DOHH2 (cell line): ENCODE data around the gene TTC23.

Experiments used
- H3F3A ChIP-seq: fragments of 200-600 bp; sonication (generic), shearing (Covaris generic); 2 replicates; pipeline ENCODE4 v1.6.0; 2016; ENCODE audit warnings: antibody characterized with exemption, mild to moderate bottlenecking; ENCODE audit not compliant: control insufficient read depth, insufficient read depth
- H3K27ac ChIP-seq: fragments of 200-600 bp; sonication (generic); 2 replicates; pipeline ENCODE4 v1.5.1; 2014; ENCODE audit warnings: low read depth, mild to moderate bottlenecking, low read length, moderate library complexity
- H3K27me3 ChIP-seq: fragments of 200-600 bp; sonication (generic); 2 replicates; pipeline ENCODE4 v1.6.1; 2014; ENCODE audit warnings: mild to moderate bottlenecking, low read length, mixed read lengths; ENCODE audit not compliant: control insufficient read depth
- H3K36me3 ChIP-seq: fragments of 200-600 bp; sonication (generic); 2 replicates; pipeline ENCODE4 v1.6.1; 2014; ENCODE audit warnings: mild to moderate bottlenecking, low read length, moderate library complexity, mixed read lengths; ENCODE audit not compliant: control insufficient read depth
- H3K4me1 ChIP-seq: fragments of 200-600 bp; sonication (generic); 2 replicates; pipeline ENCODE4 v1.6.1; 2014; ENCODE audit warnings: mild to moderate bottlenecking, low read length, mixed read lengths; ENCODE audit not compliant: control insufficient read depth
- H3K4me2 ChIP-seq: fragments of 200-600 bp; sonication (generic); 2 replicates; pipeline ENCODE4 v1.6.0; 2014; ENCODE audit warnings: mild to moderate bottlenecking, low read length, moderate library complexity
- H3K4me3 ChIP-seq: fragments of 200-600 bp; sonication (generic); 2 replicates; pipeline ENCODE4 v1.5.1; 2014; ENCODE audit warnings: mild to moderate bottlenecking, low read length, mixed read lengths
- H3K79me2 ChIP-seq: fragments of 200-600 bp; sonication (generic); 2 replicates; pipeline ENCODE4 v1.6.1; 2014; ENCODE audit warnings: mild to moderate bottlenecking, low read length, mixed read lengths; ENCODE audit not compliant: control insufficient read depth
- H3K9me2 ChIP-seq: fragments of 200-600 bp; sonication (generic); replicated peaks from 2 replicates; pipeline ENCODE4 v1.6.1; 2014; ENCODE audit warnings: mild to moderate bottlenecking, low read length, mixed read lengths; ENCODE audit not compliant: control insufficient read depth
- H3K9me3 ChIP-seq: fragments of 200-600 bp; sonication (generic); 2 replicates; pipeline ENCODE4 v1.6.1; 2014; ENCODE audit warnings: antibody characterized with exemption, low read length, mixed read lengths; ENCODE audit not compliant: control insufficient read depth, insufficient read depth
- H4K20me1 ChIP-seq: fragments of 200-600 bp; sonication (generic); 2 replicates; pipeline ENCODE4 v1.6.0; 2014; ENCODE audit warnings: low read depth, mild to moderate bottlenecking, antibody characterized with exemption, low read length, moderate library complexity; ENCODE audit not compliant: control insufficient read depth, insufficient read depth
- EZH2phosphoT487 ChIP-seq: fragments of 200-600 bp; sonication (generic); IDR thresholded peaks from 2 replicates; pipeline ENCODE4 v1.6.1; 2017; ENCODE audit warnings: borderline replicate concordance, mild to moderate bottlenecking, antibody characterized with exemption, low read length, moderate library complexity, mixed read lengths
- TF ChIP-seq, protein P1 (sequence below): fragments of 200-600 bp; sonication (generic); IDR thresholded peaks from one replicate; pipeline ENCODE4 v1.5.1; 2014; ENCODE audit warnings: antibody characterized with exemption, mild to moderate bottlenecking, low read depth, low read length; ENCODE audit not compliant: poor library complexity, severe bottlenecking

TTC23 gene

DNA sequence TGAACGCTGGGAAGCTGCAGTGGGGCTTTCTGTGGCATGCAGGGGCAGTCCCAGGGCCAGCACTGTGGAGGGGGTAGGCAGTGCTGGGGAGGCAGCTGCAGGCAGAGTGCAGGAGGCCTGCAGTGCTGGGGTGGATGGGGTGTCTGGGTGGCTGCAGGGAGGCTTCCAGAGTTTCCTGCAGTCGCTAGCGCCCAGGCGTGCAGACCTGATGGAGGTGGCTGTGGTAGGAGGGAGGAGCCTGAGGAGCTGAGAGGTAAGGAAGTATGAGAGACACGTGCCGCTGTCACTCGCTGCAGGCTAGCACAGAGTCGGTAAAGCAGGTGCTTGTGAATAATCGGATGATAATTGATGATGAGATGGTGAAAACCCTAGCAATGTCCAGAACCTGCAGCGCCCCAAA is 128.2 kb downstream of the TTC23 start:
- H3K4me3 ChIP-seq = no peak overlapping the region
- TF ChIP-seq EZH2phosphoT487 = no peak
- TF ChIP-seq, protein P1, sequence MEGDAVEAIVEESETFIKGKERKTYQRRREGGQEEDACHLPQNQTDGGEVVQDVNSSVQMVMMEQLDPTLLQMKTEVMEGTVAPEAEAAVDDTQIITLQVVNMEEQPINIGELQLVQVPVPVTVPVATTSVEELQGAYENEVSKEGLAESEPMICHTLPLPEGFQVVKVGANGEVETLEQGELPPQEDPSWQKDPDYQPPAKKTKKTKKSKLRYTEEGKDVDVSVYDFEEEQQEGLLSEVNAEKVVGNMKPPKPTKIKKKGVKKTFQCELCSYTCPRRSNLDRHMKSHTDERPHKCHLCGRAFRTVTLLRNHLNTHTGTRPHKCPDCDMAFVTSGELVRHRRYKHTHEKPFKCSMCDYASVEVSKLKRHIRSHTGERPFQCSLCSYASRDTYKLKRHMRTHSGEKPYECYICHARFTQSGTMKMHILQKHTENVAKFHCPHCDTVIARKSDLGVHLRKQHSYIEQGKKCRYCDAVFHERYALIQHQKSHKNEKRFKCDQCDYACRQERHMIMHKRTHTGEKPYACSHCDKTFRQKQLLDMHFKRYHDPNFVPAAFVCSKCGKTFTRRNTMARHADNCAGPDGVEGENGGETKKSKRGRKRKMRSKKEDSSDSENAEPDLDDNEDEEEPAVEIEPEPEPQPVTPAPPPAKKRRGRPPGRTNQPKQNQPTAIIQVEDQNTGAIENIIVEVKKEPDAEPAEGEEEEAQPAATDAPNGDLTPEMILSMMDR = no peak
- no peaks in the 10 kb centered on the region for H3K79me2 ChIP-seq
- no peaks in the 10 kb centered on the region for H3K9me2 ChIP-seq
- H3F3A ChIP-seq = no peaks in the 10 kb centered on the region
- H3K27ac ChIP-seq = no peak overlapping the region
- H3K27me3 ChIP-seq = no peaks in the 10 kb centered on the region
- H3K9me3 ChIP-seq = no peaks in the 10 kb centered on the region
- H3K4me2 ChIP-seq = no peak overlapping the region
- H3K36me3 ChIP-seq = no peaks in the 10 kb centered on the region
- H4K20me1 ChIP-seq = no peaks in the 10 kb centered on the region
- H3K4me1 ChIP-seq = no peaks in the 10 kb centered on the region

DNA sequence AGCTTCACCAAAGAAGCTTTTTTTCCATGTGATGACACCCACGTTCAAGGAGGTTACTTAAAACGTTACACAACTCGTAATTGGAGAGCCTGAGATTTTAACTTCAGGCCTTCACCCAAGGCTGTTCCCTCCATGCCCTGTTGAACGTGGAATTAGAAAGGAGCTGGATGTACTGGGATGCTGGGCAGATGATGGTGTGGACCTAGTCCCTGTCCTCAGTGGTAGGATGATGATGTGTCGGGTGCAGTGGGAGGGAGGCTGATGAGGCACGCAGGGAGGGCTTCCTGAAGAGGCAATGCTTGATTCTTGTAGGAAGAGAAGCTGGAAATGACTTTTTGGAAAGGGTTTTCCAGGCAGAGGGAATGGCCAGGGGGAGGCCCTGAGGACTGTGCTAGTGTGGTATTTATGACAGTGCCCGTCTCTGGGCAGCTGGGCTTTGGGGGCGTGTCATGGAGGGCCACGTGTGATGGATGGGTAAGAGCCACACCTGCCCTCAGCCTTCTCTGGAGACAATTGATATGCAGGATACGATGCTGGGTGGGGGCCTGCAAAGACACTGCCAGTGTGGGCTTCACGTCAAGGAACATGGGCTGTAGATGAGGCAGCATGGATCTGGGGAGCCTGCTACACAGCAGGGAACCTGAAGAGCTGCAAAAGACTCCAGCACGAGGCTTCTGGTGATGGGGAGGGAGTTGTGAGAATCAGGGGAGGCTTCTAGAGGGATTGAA is 129.2 kb downstream of the TTC23 start:
- no peaks in the 10 kb centered on the region for H4K20me1 ChIP-seq
- no peak overlapping the region for H3K4me2 ChIP-seq

DNA sequence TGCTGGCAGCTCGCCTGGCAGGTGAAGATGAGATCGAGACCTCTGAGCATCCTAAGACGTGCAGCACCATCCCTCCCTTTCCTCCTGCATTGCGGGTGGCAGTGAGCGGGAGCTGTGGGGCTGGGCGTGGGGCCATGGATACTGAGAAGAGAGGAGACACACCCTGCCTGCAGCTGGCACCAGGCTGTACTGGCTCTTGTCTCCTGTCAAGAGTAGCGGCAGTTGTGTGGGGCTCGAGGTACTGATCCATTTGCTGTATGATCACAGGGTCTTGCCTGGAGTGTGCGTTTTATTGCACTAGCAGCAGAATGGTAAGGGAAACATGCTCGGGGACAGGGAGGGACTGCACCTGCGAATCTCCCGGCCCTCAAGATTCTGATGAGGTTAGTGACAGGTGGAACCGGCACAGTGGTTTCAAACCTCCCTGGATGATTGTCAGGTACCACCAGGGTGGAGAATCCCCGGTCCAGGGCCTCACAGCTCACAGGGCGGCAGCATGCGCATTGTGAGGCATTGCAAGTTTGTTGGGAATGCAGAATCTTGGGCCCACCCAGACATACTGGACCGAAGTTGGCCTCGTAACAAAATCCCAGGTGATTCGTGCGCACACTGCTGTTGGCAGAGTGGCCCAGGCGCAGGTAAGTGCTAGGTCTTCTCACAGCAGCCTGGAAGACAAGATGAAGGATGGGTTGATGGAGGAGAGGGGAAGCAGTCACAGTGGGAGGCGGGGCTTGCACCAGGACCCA is 130.4 kb downstream of the TTC23 start:
- H3K9me2 ChIP-seq = no peaks in the 10 kb centered on the region
- TF ChIP-seq EZH2phosphoT487 = no peak
- TF ChIP-seq, protein P1 = no peak
- no peaks in the 10 kb centered on the region for H4K20me1 ChIP-seq
- H3K27me3 ChIP-seq = no peaks in the 10 kb centered on the region
- H3K4me3 ChIP-seq = no peak overlapping the region
- no peaks in the 10 kb centered on the region for H3K4me1 ChIP-seq
- H3K27ac ChIP-seq = no peak overlapping the region
- H3K4me2 ChIP-seq = no peak overlapping the region
- H3K9me3 ChIP-seq = no peaks in the 10 kb centered on the region
- no peaks in the 10 kb centered on the region for H3K79me2 ChIP-seq
- no peaks in the 10 kb centered on the region for H3K36me3 ChIP-seq
- no peaks in the 10 kb centered on the region for H3F3A ChIP-seq

More for the DNA sequence above, 129.2 kb downstream of the TTC23 start:
- Histone ChIP-seq H3K9me2 (no peaks in the 10 kb centered on the region), H3K9me3 (no peaks in the 10 kb centered on the region), H3K79me2 (no peaks in the 10 kb centered on the region), H3K36me3 (no peaks in the 10 kb centered on the region), H3F3A (no peaks in the 10 kb centered on the region), H3K27me3 (no peaks in the 10 kb centered on the region), H3K4me3 (no peak overlapping the region), H3K27ac (no peak overlapping the region), H3K4me1 (no peaks in the 10 kb centered on the region)
- TF ChIP-seq, protein P1 = no peak
- TF ChIP-seq EZH2phosphoT487 = no peak
